Stomach (tissue), 9 donors: ENCODE data around the gene SLFNL1. TPM values are rescaled to one million over a fixed set of nuclear protein-coding genes. Genes with fewer than 3 reads are reported as not detected.

Source experiments
- DNase-seq, 2 donors: peaks; one replicate each; pipeline versions ENCODE4 v3.0.0 to v3.0.0-alpha.2; 2013 to 2019
- H3K27ac ChIP-seq, 5 donors: fragments of 200-600 bp in 4 of 5; sonication (generic) in 4 of 5; one replicate each; pipeline ENCODE4 v1.5.1; 2013 to 2019; ENCODE audit warnings: mild to moderate bottlenecking in 1 of 5, moderate library complexity in 1 of 5
- H3K27me3 ChIP-seq, 3 donors: fragments of 200-600 bp; sonication (generic); one replicate each; pipeline ENCODE4 v1.5.1; 2017 to 2019; ENCODE audit warnings: mixed run types in 1 of 3
- H3K36me3 ChIP-seq, 4 donors: fragments of 200-600 bp; sonication (generic); 1 replicate in 3 of 4; 2 replicates in 1 of 4; pipeline ENCODE4 v1.5.1; 2016 to 2019
- H3K4me1 ChIP-seq, 4 donors: fragments of 200-600 bp; sonication (generic); one replicate each; pipeline ENCODE4 v1.5.1; 2016 to 2019
- H3K4me3 ChIP-seq, 4 donors: fragments of 200-600 bp; sonication (generic) in 3 of 4; one replicate each; pipeline ENCODE4 v1.5.1; 2016 to 2019; ENCODE audit warnings: mild to moderate bottlenecking in 1 of 4
- H3K9me3 ChIP-seq, 4 donors: fragments of 200-600 bp; sonication (generic); one replicate each; pipeline ENCODE4 v1.5.1; 2016 to 2019
- CTCF ChIP-seq, 7 experiments: fragments of 450-650 bp in 4 of 7; fragments of 200-600 bp in 3 of 7; sonication (generic) in 3 of 7; IDR thresholded peaks; one replicate each; pipeline ENCODE4 v1.5.1; 2016 to 2019; ENCODE audit warnings: antibody characterized with exemption in 7 of 7, control low read depth in 2 of 7, mild to moderate bottlenecking in 1 of 7
- EP300 ChIP-seq: sonication (generic); formaldehyde crosslinking; IDR thresholded peaks from one replicate; pipeline ENCODE4 v1.6.1; 2017; ENCODE audit warnings: antibody characterized with exemption
- POLR2A ChIP-seq, 4 donors: fragments of 450-650 bp; IDR thresholded peaks; one replicate each; pipeline ENCODE4 v1.6.1; 2016; ENCODE audit warnings: antibody characterized with exemption in 4 of 4, control low read depth in 2 of 4, mild to moderate bottlenecking in 1 of 4, moderate library complexity in 1 of 4
- POLR2AphosphoS5 ChIP-seq, 3 donors: sonication (generic); formaldehyde crosslinking; IDR thresholded peaks; one replicate each; pipeline ENCODE4 v1.6.1; 2016; ENCODE audit warnings: antibody characterized with exemption in 3 of 3
- WGBS, 5 donors: extraction: QIAGEN DNeasy Blood & Tissue Kit in 3 of 5; methylation state at CpG; one replicate each; pipeline versions ENCODE4 v1.1.5 to v1.1.7; 2013 to 2018; 5-methylcytosine and 5-hydroxymethylcytosine counted together
- intact Hi-C: fragments of 100-400 bp; cut with DNase I; formaldehyde crosslinking; loops from one replicate; pipeline ENCODE4 v1.15.1; 2023; ENCODE audit warnings: low total_unique reads
- polyA plus RNA-seq, 3 donors: library from polyadenylated mRNA; stranded (reverse); fragments of 200-250 nt; gene quantifications; one replicate each; pipeline ENCODE4 v1.2.3, GENCODE V29; 2013
- total RNA-seq, 5 donors: library from RNA; depleted of rRNA; stranded (reverse); fragments of >200 nt; gene quantifications; one replicate each; pipeline versions ENCODE4 v1.1.0 to v1.2.3, GENCODE V29; 2014 to 2016
- donor health status: healthy with polysubstance abuse.
- donor health status: Bipolar disorder and iron deficiency.
- donor health status: healthy.

The SLFNL1 gene
- total and polyA plus RNA-seq, 8 donors = 0.25 to 10.5 (median 0.73) TPM; not detected in 3

- Histone ChIP-seq H3K4me1 (peaks cover 24 to 54% (median 40%) of the 10 kb centered on the region in 4 donors), H3K9me3 (no peaks in the 10 kb centered on the region), H3K27me3 (no peaks in the 10 kb centered on the region), H3K36me3 (peaks cover 0 to 18% (median 10%) of the 10 kb centered on the region in 4 donors), H3K27ac (peak overlapping the region; percentile 92 to 97 (median 93)), H3K4me3 (peak overlapping the region; percentile 64 to 86 (median 70))
- TF ChIP-seq POLR2AphosphoS5 (IDR thresholded peaks at IDR 0.05) (no peak), POLR2A (IDR thresholded peaks at IDR 0.05) (no peak), EP300 (no peak), CTCF (IDR thresholded peaks at IDR 0.05) (no peak)
- DNase-seq = no peak
- intact Hi-C loops = no loop called here
- WGBS, 5 donors = 0 to 1% (median 0%) methylated on average over 13 to 50 of the region's 50 CpGs
These were observed 41.5 kb downstream of the SLFNL1 start for GRCh38 chr1:40980068-40980452.

- TF ChIP-seq EP300 = no peak
- peak; percentile 74 to 90 (median 76) for TF ChIP-seq POLR2AphosphoS5 (IDR thresholded peaks at IDR 0.05)
- TF ChIP-seq CTCF (IDR thresholded peaks at IDR 0.05) = peak in 1 of 7 experiments; percentile 15
- Histone ChIP-seq H3K27ac (peak within 1 kb of the TSS; percentile 92 to 97 (median 93)), H3K4me1 (peaks cover 24 to 51% (median 39%) of the 10 kb centered on the region in 4 donors), H3K9me3 (no peaks in the 10 kb centered on the region), H3K27me3 (no peaks in the 10 kb centered on the region), H3K36me3 (peaks cover 0 to 12% (median 7%) of the 10 kb centered on the region in 4 donors), H3K4me3 (peak within 1 kb of the TSS; percentile 64 to 86 (median 70))
- 0 to 2% (median 1%) methylated on average over 13 to 96 of the region's 96 CpGs for WGBS, 5 donors
- intact Hi-C loops = no loop called here
- DNase-seq = peak; percentile 97 to 98
These were observed 42.1 kb downstream of the SLFNL1 start, which contains the start of gene CTPS1 for GRCh38 chr1:40979241-40980067. Gene CTPS1, plus strand, starts transcription at chr1:40979696. Its CDS starts 3,595 bp downstream, at chr1:40983291.

- DNase-seq = no peak
- 39 to 64% (median 42%) methylated on average over 6 to 17 of the region's 17 CpGs for WGBS, 5 donors
- Histone ChIP-seq H3K4me3 (peak overlapping the region; percentile 64 to 86 (median 70)), H3K4me1 (peaks cover 24 to 51% (median 36%) of the 10 kb centered on the region in 4 donors), H3K27me3 (no peaks in the 10 kb centered on the region), H3K36me3 (peaks cover 0 to 8% (median 2%) of the 10 kb centered on the region in 4 donors), H3K27ac (peak overlapping the region; percentile 92 to 97 (median 93)), H3K9me3 (no peaks in the 10 kb centered on the region)
- TF ChIP-seq EP300 (no peak), POLR2A (IDR thresholded peaks at IDR 0.05) (no peak), POLR2AphosphoS5 (IDR thresholded peaks at IDR 0.05) (no peak), CTCF (IDR thresholded peaks at IDR 0.05) (no peak)
- intact Hi-C loops = no loop called here
These were observed 42.7 kb downstream of the SLFNL1 start for GRCh38 chr1:40978886-40979240.

DNA sequence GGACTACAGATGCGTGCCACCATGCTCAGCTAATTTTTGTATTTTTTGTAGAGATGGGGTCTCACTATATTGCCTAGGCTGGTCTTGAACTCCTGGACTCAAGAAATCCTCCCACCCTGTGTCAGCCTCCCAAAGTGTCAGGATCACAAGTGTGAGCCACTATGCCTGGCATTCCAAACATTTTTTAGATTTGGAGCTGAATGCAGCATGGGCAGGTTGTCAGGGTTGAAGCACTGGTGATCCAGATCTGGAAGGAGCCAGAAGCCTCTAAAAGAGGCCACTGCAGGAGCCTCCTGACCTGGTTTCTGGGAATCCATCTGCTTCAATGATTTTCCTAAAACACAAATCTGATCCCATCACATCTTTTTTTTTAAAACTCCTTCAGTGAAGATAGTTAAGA lies 43.8 kb downstream of the SLFNL1 start:
- TF ChIP-seq EP300 = no peak
- no peak for TF ChIP-seq POLR2AphosphoS5 (IDR thresholded peaks at IDR 0.05)
- Histone ChIP-seq H3K27ac (no peak overlapping the region), H3K27me3 (no peaks in the 10 kb centered on the region), H3K9me3 (no peaks in the 10 kb centered on the region), H3K4me1 (peaks cover 24 to 40% (median 31%) of the 10 kb centered on the region in 4 donors), H3K4me3 (no peak overlapping the region), H3K36me3 (no peaks in the 10 kb centered on the region)
- intact Hi-C loops = no loop called here
- DNase-seq = no peak
- 93 to 98% (median 96%) methylated on average over 1 of the region's 1 CpG for WGBS, 5 donors
